ENCODE measurements around the gene NT5E.

DNA sequence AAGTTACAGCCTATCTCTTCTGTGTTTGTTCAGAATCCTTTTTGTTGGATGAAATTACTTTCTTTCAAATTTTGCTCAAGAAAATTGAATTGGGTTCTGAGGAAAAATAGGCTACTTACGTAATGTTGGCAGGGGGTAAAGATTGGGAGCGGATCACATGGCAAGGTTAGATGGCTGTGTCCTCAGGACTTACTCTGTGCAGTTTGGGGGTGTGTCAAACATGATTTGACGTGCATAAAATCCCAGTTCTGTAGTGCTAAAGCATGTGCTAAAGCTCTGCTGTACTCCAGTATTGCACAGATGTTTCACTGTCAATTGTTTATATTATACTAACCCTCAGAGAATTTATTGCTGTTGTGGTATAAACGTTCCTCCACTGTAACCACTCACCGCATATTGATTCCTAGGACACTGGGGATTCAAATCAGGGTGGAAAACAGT is 2.6 kb downstream of the NT5E start:
- no peak for TF ChIP-seq EZH2phosphoT487 (IDR thresholded peaks at IDR 0.05; ENCODE audit: borderline replicate concordance, low read length)
- TF ChIP-seq, protein P1, sequence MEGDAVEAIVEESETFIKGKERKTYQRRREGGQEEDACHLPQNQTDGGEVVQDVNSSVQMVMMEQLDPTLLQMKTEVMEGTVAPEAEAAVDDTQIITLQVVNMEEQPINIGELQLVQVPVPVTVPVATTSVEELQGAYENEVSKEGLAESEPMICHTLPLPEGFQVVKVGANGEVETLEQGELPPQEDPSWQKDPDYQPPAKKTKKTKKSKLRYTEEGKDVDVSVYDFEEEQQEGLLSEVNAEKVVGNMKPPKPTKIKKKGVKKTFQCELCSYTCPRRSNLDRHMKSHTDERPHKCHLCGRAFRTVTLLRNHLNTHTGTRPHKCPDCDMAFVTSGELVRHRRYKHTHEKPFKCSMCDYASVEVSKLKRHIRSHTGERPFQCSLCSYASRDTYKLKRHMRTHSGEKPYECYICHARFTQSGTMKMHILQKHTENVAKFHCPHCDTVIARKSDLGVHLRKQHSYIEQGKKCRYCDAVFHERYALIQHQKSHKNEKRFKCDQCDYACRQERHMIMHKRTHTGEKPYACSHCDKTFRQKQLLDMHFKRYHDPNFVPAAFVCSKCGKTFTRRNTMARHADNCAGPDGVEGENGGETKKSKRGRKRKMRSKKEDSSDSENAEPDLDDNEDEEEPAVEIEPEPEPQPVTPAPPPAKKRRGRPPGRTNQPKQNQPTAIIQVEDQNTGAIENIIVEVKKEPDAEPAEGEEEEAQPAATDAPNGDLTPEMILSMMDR (IDR thresholded peaks at IDR 0.05; ENCODE audit: low read depth, low read length, poor library complexity, severe bottlenecking) = no peak
